ENCODE results near the gene FAM50B.

FAM50B gene

GRCh38 chr6:3857468-3858456 lies 8.6 kb downstream of the FAM50B start:
- TF ChIP-seq TEAD4 (IDR thresholded peaks at IDR 0.05) (no peak), YY1 (IDR thresholded peaks at IDR 0.05; ENCODE audit: low read depth) (no peak), TAF1 (IDR thresholded peaks at IDR 0.05; ENCODE audit: low read depth) (no peak), EP300 (IDR thresholded peaks at IDR 0.05; ENCODE audit: borderline replicate concordance) (no peak), FOXM1 (IDR thresholded peaks at IDR 0.05; ENCODE audit: borderline replicate concordance, low read depth) (no peak), NFIC (IDR thresholded peaks at IDR 0.05) (no peak), EGR1 (IDR thresholded peaks at IDR 0.05) (no peak), RAD21 (IDR thresholded peaks at IDR 0.05; ENCODE audit: low read depth) (no peak), ZBTB7A (IDR thresholded peaks at IDR 0.05; ENCODE audit: low read depth) (no peak), TCF12 (IDR thresholded peaks at IDR 0.05; ENCODE audit: low read depth) (no peak), CREB1 (IDR thresholded peaks at IDR 0.05; ENCODE audit: low read depth) (no peak), CEBPB (IDR thresholded peaks at IDR 0.05) (no peak), USF1 (IDR thresholded peaks at IDR 0.05) (no peak)
- TF ChIP-seq, protein P1, sequence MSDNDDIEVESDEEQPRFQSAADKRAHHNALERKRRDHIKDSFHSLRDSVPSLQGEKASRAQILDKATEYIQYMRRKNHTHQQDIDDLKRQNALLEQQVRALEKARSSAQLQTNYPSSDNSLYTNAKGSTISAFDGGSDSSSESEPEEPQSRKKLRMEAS (IDR thresholded peaks at IDR 0.05): no peak

- TF ChIP-seq TAF1 (IDR thresholded peaks at IDR 0.05; ENCODE audit: low read depth) (no peak), CEBPB (IDR thresholded peaks at IDR 0.05) (no peak), YY1 (IDR thresholded peaks at IDR 0.05; ENCODE audit: low read depth) (no peak), TEAD4 (IDR thresholded peaks at IDR 0.05) (no peak), CREB1 (IDR thresholded peaks at IDR 0.05; ENCODE audit: low read depth) (no peak), ZBTB7A (IDR thresholded peaks at IDR 0.05; ENCODE audit: low read depth) (no peak), EGR1 (IDR thresholded peaks at IDR 0.05) (no peak), RAD21 (IDR thresholded peaks at IDR 0.05; ENCODE audit: low read depth) (no peak), EP300 (IDR thresholded peaks at IDR 0.05; ENCODE audit: borderline replicate concordance) (no peak), TCF12 (IDR thresholded peaks at IDR 0.05; ENCODE audit: low read depth) (no peak), FOXM1 (IDR thresholded peaks at IDR 0.05; ENCODE audit: borderline replicate concordance, low read depth) (no peak), USF1 (IDR thresholded peaks at IDR 0.05) (no peak), NFIC (IDR thresholded peaks at IDR 0.05) (no peak)
- TF ChIP-seq, protein P1 (IDR thresholded peaks at IDR 0.05): no peak
- TF ChIP-seq, protein P2, sequence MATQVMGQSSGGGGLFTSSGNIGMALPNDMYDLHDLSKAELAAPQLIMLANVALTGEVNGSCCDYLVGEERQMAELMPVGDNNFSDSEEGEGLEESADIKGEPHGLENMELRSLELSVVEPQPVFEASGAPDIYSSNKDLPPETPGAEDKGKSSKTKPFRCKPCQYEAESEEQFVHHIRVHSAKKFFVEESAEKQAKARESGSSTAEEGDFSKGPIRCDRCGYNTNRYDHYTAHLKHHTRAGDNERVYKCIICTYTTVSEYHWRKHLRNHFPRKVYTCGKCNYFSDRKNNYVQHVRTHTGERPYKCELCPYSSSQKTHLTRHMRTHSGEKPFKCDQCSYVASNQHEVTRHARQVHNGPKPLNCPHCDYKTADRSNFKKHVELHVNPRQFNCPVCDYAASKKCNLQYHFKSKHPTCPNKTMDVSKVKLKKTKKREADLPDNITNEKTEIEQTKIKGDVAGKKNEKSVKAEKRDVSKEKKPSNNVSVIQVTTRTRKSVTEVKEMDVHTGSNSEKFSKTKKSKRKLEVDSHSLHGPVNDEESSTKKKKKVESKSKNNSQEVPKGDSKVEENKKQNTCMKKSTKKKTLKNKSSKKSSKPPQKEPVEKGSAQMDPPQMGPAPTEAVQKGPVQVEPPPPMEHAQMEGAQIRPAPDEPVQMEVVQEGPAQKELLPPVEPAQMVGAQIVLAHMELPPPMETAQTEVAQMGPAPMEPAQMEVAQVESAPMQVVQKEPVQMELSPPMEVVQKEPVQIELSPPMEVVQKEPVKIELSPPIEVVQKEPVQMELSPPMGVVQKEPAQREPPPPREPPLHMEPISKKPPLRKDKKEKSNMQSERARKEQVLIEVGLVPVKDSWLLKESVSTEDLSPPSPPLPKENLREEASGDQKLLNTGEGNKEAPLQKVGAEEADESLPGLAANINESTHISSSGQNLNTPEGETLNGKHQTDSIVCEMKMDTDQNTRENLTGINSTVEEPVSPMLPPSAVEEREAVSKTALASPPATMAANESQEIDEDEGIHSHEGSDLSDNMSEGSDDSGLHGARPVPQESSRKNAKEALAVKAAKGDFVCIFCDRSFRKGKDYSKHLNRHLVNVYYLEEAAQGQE (IDR thresholded peaks at IDR 0.05; ENCODE audit: low read depth): no peak
Observed at GRCh38 chr6:3859878-3860552, 10.8 kb downstream of the FAM50B start.

- no peak for TF ChIP-seq YY1 (IDR thresholded peaks at IDR 0.05; ENCODE audit: low read depth)
- TF ChIP-seq EGR1 (IDR thresholded peaks at IDR 0.05): no peak
- TF ChIP-seq NFIC (IDR thresholded peaks at IDR 0.05): no peak
- TF ChIP-seq, protein P2 (IDR thresholded peaks at IDR 0.05; ENCODE audit: low read depth): no peak
- TF ChIP-seq ZBTB7A (IDR thresholded peaks at IDR 0.05; ENCODE audit: low read depth): no peak
- TF ChIP-seq FOXM1 (IDR thresholded peaks at IDR 0.05; ENCODE audit: borderline replicate concordance, low read depth): no peak
- TF ChIP-seq, protein P1 (IDR thresholded peaks at IDR 0.05): no peak
- TF ChIP-seq TCF12 (IDR thresholded peaks at IDR 0.05; ENCODE audit: low read depth): no peak
- TF ChIP-seq CREB1 (IDR thresholded peaks at IDR 0.05; ENCODE audit: low read depth): no peak
- TF ChIP-seq TAF1 (IDR thresholded peaks at IDR 0.05; ENCODE audit: low read depth): no peak
Observed at GRCh38 chr6:3861424-3861823, 12.3 kb downstream of the FAM50B start.

DNA sequence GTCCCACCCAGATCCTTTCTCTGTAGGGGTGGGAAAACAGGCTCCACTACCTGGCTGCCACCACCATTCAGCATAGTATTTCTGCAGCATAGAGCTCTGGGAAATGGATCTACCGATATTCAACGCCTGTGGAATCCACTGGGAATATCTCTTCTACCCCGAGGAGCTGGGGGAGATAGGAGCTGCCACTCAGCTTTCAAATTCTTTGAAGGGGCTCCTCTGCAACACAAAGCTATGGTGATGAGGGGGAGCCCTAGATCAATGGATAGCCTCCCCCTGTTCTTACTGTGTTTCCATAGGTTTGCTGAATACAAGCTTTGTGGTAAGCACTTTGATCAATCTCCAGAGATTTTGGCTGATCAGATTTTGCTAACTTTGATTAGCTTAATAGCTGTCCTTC lies 12.9 kb downstream of the FAM50B start:
- TF ChIP-seq USF1 (IDR thresholded peaks at IDR 0.05) (no peak), ZBTB7A (IDR thresholded peaks at IDR 0.05; ENCODE audit: low read depth) (no peak), TCF12 (IDR thresholded peaks at IDR 0.05; ENCODE audit: low read depth) (no peak), CEBPB (IDR thresholded peaks at IDR 0.05) (no peak), RAD21 (IDR thresholded peaks at IDR 0.05; ENCODE audit: low read depth) (no peak), NFIC (IDR thresholded peaks at IDR 0.05) (no peak), EGR1 (IDR thresholded peaks at IDR 0.05) (no peak), EP300 (IDR thresholded peaks at IDR 0.05; ENCODE audit: borderline replicate concordance) (no peak), CREB1 (IDR thresholded peaks at IDR 0.05; ENCODE audit: low read depth) (no peak), TEAD4 (IDR thresholded peaks at IDR 0.05) (no peak), FOXM1 (IDR thresholded peaks at IDR 0.05; ENCODE audit: borderline replicate concordance, low read depth) (no peak), TAF1 (IDR thresholded peaks at IDR 0.05; ENCODE audit: low read depth) (no peak), YY1 (IDR thresholded peaks at IDR 0.05; ENCODE audit: low read depth) (no peak)
- TF ChIP-seq, protein P2 (IDR thresholded peaks at IDR 0.05; ENCODE audit: low read depth): no peak
- TF ChIP-seq, protein P1 (IDR thresholded peaks at IDR 0.05): no peak

Measured in Ishikawa (cell line).